OCI-LY1 (cell line): ENCODE results near the gene GRIK2.

Source experiments
- H2AFZ ChIP-seq: fragments of 200-600 bp; sonication (generic), shearing (Covaris generic); 2 replicates; pipeline ENCODE4 v1.6.0; 2014; ENCODE audit warnings: antibody characterized with exemption, mild to moderate bottlenecking, low read length
- H3F3A ChIP-seq: fragments of 200-600 bp; sonication (generic), shearing (Covaris generic); 2 replicates; pipeline ENCODE4 v1.6.0; 2014; ENCODE audit warnings: mild to moderate bottlenecking, antibody characterized with exemption, low read length, moderate library complexity; ENCODE audit not compliant: insufficient read depth
- H3K27ac ChIP-seq: fragments of 200-600 bp; sonication (generic); 2 replicates; pipeline ENCODE4 v1.5.1; 2014; ENCODE audit warnings: low read length, mixed run types, mild to moderate bottlenecking, low read depth; ENCODE audit not compliant: poor library complexity, severe bottlenecking
- H3K27me3 ChIP-seq: fragments of 200-600 bp; sonication (generic); 2 replicates; pipeline ENCODE4 v1.6.0; 2014; ENCODE audit warnings: antibody characterized with exemption, mild to moderate bottlenecking, low read length, moderate library complexity; ENCODE audit not compliant: insufficient read depth
- H3K36me3 ChIP-seq: fragments of 200-600 bp; sonication (generic); 2 replicates; pipeline ENCODE4 v1.6.1; 2014; ENCODE audit warnings: mild to moderate bottlenecking, antibody characterized with exemption, low read length, moderate library complexity, mixed read lengths; ENCODE audit not compliant: insufficient read depth
- H3K4me1 ChIP-seq: fragments of 200-600 bp; sonication (generic); 2 replicates; pipeline ENCODE4 v1.5.1; 2014; ENCODE audit warnings: mild to moderate bottlenecking, low read length, moderate library complexity; ENCODE audit not compliant: insufficient read depth, severe bottlenecking
- H3K4me2 ChIP-seq: fragments of 200-600 bp; sonication (generic), shearing (Covaris generic); 2 replicates; pipeline ENCODE4 v1.6.1; 2014; ENCODE audit warnings: low read length
- H3K4me3 ChIP-seq: fragments of 200-600 bp; sonication (generic); 2 replicates; pipeline ENCODE4 v1.5.1; 2014; ENCODE audit warnings: low read length, low read depth, mild to moderate bottlenecking, mixed read lengths; ENCODE audit not compliant: poor library complexity, severe bottlenecking
- H3K79me2 ChIP-seq: fragments of 200-600 bp; shearing (Covaris generic); 2 replicates; pipeline ENCODE4 v1.6.1; 2016; ENCODE audit warnings: mixed run types, low read length, mixed read lengths; ENCODE audit not compliant: insufficient read depth
- H3K9ac ChIP-seq: fragments of 200-600 bp; sonication (generic), shearing (Covaris generic); 2 replicates; pipeline ENCODE4 v1.6.1; 2014; ENCODE audit warnings: mild to moderate bottlenecking, low read length, mixed read lengths
- H3K9me2 ChIP-seq: fragments of 200-600 bp; sonication (generic), shearing (Covaris generic); 2 replicates; pipeline ENCODE4 v1.6.1; 2014; ENCODE audit warnings: low read depth, mild to moderate bottlenecking, low read length, mixed read lengths
- H3K9me3 ChIP-seq: fragments of 200-600 bp; shearing (Covaris generic); 2 replicates; pipeline ENCODE4 v1.6.1; 2014; ENCODE audit warnings: low read length, mixed read lengths
- H4K20me1 ChIP-seq: fragments of 200-600 bp; sonication (generic), shearing (Covaris generic); 2 replicates; pipeline ENCODE4 v1.6.0; 2016; ENCODE audit warnings: mild to moderate bottlenecking, low read length; ENCODE audit not compliant: insufficient read depth
- CTCF ChIP-seq: fragments of 200-600 bp; sonication (generic), shearing (Covaris generic); IDR thresholded peaks from 2 replicates; pipeline ENCODE4 v1.5.1; 2017; ENCODE audit warnings: mild to moderate bottlenecking, antibody characterized with exemption, low read length, moderate library complexity, mixed read lengths
- EZH2 ChIP-seq: fragments of 200-600 bp; sonication (generic), shearing (Covaris generic); IDR thresholded peaks from 2 replicates; pipeline ENCODE4 v1.8.0; 2017; ENCODE audit warnings: borderline replicate concordance, mixed run types, mild to moderate bottlenecking, antibody characterized with exemption, low read length, moderate library complexity, mixed read lengths

Gene GRIK2

GRCh38 chr6:102115911-102116310 lies 722.4 kb downstream of the GRIK2 start:
- no peaks in the 10 kb centered on the region for H4K20me1 ChIP-seq
- no peaks in the 10 kb centered on the region for H3K4me1 ChIP-seq
- no peaks in the 10 kb centered on the region for H3K9me2 ChIP-seq
- no peak overlapping the region for H2AFZ ChIP-seq
- H3K4me3 ChIP-seq: no peak overlapping the region
- no peaks in the 10 kb centered on the region for H3F3A ChIP-seq
- H3K9ac ChIP-seq: no peak overlapping the region
- H3K4me2 ChIP-seq: no peak overlapping the region
- H3K27ac ChIP-seq: no peak overlapping the region
- no peaks in the 10 kb centered on the region for H3K79me2 ChIP-seq
- no peak for TF ChIP-seq CTCF
- TF ChIP-seq EZH2: no peak
- H3K27me3 ChIP-seq: no peaks in the 10 kb centered on the region
- H3K36me3 ChIP-seq: no peaks in the 10 kb centered on the region
- no peaks in the 10 kb centered on the region for H3K9me3 ChIP-seq

GRCh38 chr6:102118034-102118433 lies 724.5 kb downstream of the GRIK2 start:
- H3K27ac ChIP-seq: no peak overlapping the region

More at GRCh38 chr6:102118034-102118433, 724.5 kb downstream of the GRIK2 start:
- no peaks in the 10 kb centered on the region for H3K9me2 ChIP-seq
- no peaks in the 10 kb centered on the region for H3K79me2 ChIP-seq
- H4K20me1 ChIP-seq: no peaks in the 10 kb centered on the region
- H3K27me3 ChIP-seq: no peaks in the 10 kb centered on the region
- H2AFZ ChIP-seq: no peak overlapping the region
- H3K4me3 ChIP-seq: no peak overlapping the region
- no peaks in the 10 kb centered on the region for H3F3A ChIP-seq
- H3K4me1 ChIP-seq: no peaks in the 10 kb centered on the region
- no peaks in the 10 kb centered on the region for H3K36me3 ChIP-seq
- no peak overlapping the region for H3K4me2 ChIP-seq
- no peak overlapping the region for H3K9ac ChIP-seq
- TF ChIP-seq EZH2 (no peak), CTCF (no peak)
- H3K9me3 ChIP-seq: no peaks in the 10 kb centered on the region
